ENCODE results near the gene TSSK6.

Gene TSSK6

GRCh38 chr19:19465436-19466070, 49.8 kb downstream of the TSSK6 start:
- no peak for DNase-seq (ENCODE audit: insufficient read length, low spot score)

GRCh38 chr19:19464339-19465098, 50.8 kb downstream of the TSSK6 start:
- FAIRE-seq, result no peak
- no peak for DNase-seq (ENCODE audit: insufficient read length, low spot score)

More at GRCh38 chr19:19465436-19466070, 49.8 kb downstream of the TSSK6 start:
- FAIRE-seq, result no peak
